IgD-negative memory B cell (primary cell): Measurements from ENCODE around the gene PCDHB6. TPM values are rescaled to one million over a fixed set of nuclear protein-coding genes. Genes with fewer than 3 reads are reported as not detected.

ENCODE experiments used
- polyA plus RNA-seq: library from polyadenylated mRNA; unstranded; fragments of 300-500 nt; fragmentation: Illumina TruSeq; gene quantifications from one replicate; pipeline ENCODE4 v1.2.3, GENCODE V29; 2021

The PCDHB6 gene
- polyA plus RNA-seq, 1 donor from 2014 or later, result not detected

Other genes starting within 250 kb of the PCDHB6 start
- not detected for gene PCDHAC1, start 223.8 kb upstream of the PCDHB6 start, polyA plus RNA-seq
- not detected for gene PCDHAC2, start 183.6 kb upstream of the PCDHB6 start, polyA plus RNA-seq
- gene PCDHB1, start 98.7 kb upstream of the PCDHB6 start, polyA plus RNA-seq, result not detected
- gene PCDHB2, start 55.4 kb upstream of the PCDHB6 start, polyA plus RNA-seq, result not detected
- not detected for gene PCDHB3, start 49.6 kb upstream of the PCDHB6 start, polyA plus RNA-seq
- gene PCDHB4, start 28.2 kb upstream of the PCDHB6 start, polyA plus RNA-seq, result not detected
- gene PCDHB5, start 14.9 kb upstream of the PCDHB6 start, polyA plus RNA-seq, result not detected
- gene PCDHB7, start 22.6 kb downstream of the PCDHB6 start, polyA plus RNA-seq, result not detected
- not detected for gene PCDHB8, start 27.7 kb downstream of the PCDHB6 start, polyA plus RNA-seq
- not detected for gene PCDHB16, start 32.3 kb downstream of the PCDHB6 start, polyA plus RNA-seq
- gene PCDHB9, start 37.1 kb downstream of the PCDHB6 start, polyA plus RNA-seq, result 0.31 TPM
- gene PCDHB10, start 42.3 kb downstream of the PCDHB6 start, polyA plus RNA-seq, result not detected
- gene PCDHB11, start 49.6 kb downstream of the PCDHB6 start, polyA plus RNA-seq, result not detected
- not detected for gene PCDHB12, start 58.7 kb downstream of the PCDHB6 start, polyA plus RNA-seq
- gene PCDHB13, start 63.9 kb downstream of the PCDHB6 start, polyA plus RNA-seq, result 0.05 TPM
- gene PCDHB14, start 73.3 kb downstream of the PCDHB6 start, polyA plus RNA-seq, result not detected
- gene PCDHB15, start 95.3 kb downstream of the PCDHB6 start, polyA plus RNA-seq, result not detected
- not detected for gene SLC25A2, start 154.0 kb downstream of the PCDHB6 start, polyA plus RNA-seq
- gene TAF7, start 170.7 kb downstream of the PCDHB6 start, polyA plus RNA-seq, result 216 TPM
- gene PCDHGA1, start 180.5 kb downstream of the PCDHB6 start, polyA plus RNA-seq, result not detected
- not detected for gene PCDHGA2, start 188.7 kb downstream of the PCDHB6 start, polyA plus RNA-seq
- gene PCDHGA3, start 193.8 kb downstream of the PCDHB6 start, polyA plus RNA-seq, result 0.23 TPM
- gene PCDHGB1, start 200.0 kb downstream of the PCDHB6 start, polyA plus RNA-seq, result 0.41 TPM
- gene PCDHGA4, start 205.0 kb downstream of the PCDHB6 start, polyA plus RNA-seq, result not detected
- gene PCDHGB2, start 209.9 kb downstream of the PCDHB6 start, polyA plus RNA-seq, result 0.21 TPM
- gene PCDHGA5, start 214.1 kb downstream of the PCDHB6 start, polyA plus RNA-seq, result not detected
- not detected for gene PCDHGB3, start 220.2 kb downstream of the PCDHB6 start, polyA plus RNA-seq
- gene PCDHGA6, start 223.8 kb downstream of the PCDHB6 start, polyA plus RNA-seq, result 0.08 TPM
- not detected for gene PCDHGA7, start 232.7 kb downstream of the PCDHB6 start, polyA plus RNA-seq
- 0.08 TPM for gene PCDHGB4, start 237.6 kb downstream of the PCDHB6 start, polyA plus RNA-seq
- gene PCDHGA8, start 242.6 kb downstream of the PCDHB6 start, polyA plus RNA-seq, result not detected
- 1.9 TPM for gene PCDHGB5, start 247.9 kb downstream of the PCDHB6 start, polyA plus RNA-seq